Gastrocnemius medialis (tissue), 4 donors: Measurements from ENCODE around the gene PROZ. TPM values are rescaled to one million over a fixed set of nuclear protein-coding genes. Genes with fewer than 3 reads are reported as not detected.
A peak's percentile ranks its signal among the peaks of the same experiment; 100 is the strongest.

Experiments
- ATAC-seq, 2 donors: fragments of 150-250 bp; one replicate each; pipeline ENCODE4 v1.9.1; 2016
- DNase-seq, 2 donors: peaks; one replicate each; pipeline ENCODE4 v3.0.0-alpha.2; 2019
- H3K27ac ChIP-seq, 4 donors: fragments of 200-600 bp; sonication (generic); 1 replicate in 1 of 4; 2 replicates in 3 of 4; pipeline ENCODE4 v1.5.1; 2016 to 2018; ENCODE audit warnings: mild to moderate bottlenecking in 2 of 4, moderate library complexity in 1 of 4
- H3K27me3 ChIP-seq, 3 donors: fragments of 200-600 bp; sonication (generic) in 2 of 3; 1 replicate in 1 of 3; 2 replicates in 2 of 3; pipeline versions ENCODE4 v1.5.1 to v1.6.0; 2016 to 2019; ENCODE audit warnings: mild to moderate bottlenecking in 1 of 3, moderate library complexity in 1 of 3
- H3K36me3 ChIP-seq, 2 donors: fragments of 200-600 bp; sonication (generic) in 1 of 2; one replicate each; pipeline ENCODE4 v1.5.1; 2017 to 2018
- H3K4me1 ChIP-seq, 2 donors: fragments of 200-600 bp; sonication (generic) in 1 of 2; one replicate each; pipeline ENCODE4 v1.5.1; 2016 to 2017; ENCODE audit warnings: mild to moderate bottlenecking in 2 of 2
- H3K4me3 ChIP-seq, 4 donors: fragments of 200-600 bp; sonication (generic) in 3 of 4; 1 replicate in 1 of 4; 2 replicates in 3 of 4; pipeline ENCODE4 v1.5.1; 2016 to 2019; ENCODE audit warnings: mild to moderate bottlenecking in 2 of 4
- H3K9me3 ChIP-seq, 3 donors: fragments of 200-600 bp; sonication (generic) in 2 of 3; 1 replicate in 1 of 3; 2 replicates in 2 of 3; pipeline ENCODE4 v1.5.1; 2016 to 2019
- POLR2A ChIP-seq, 2 donors: fragments of 450-650 bp; IDR thresholded peaks; one replicate each; pipeline ENCODE4 v1.6.1; 2017; ENCODE audit warnings: antibody characterized with exemption in 2 of 2, mild to moderate bottlenecking in 2 of 2, moderate library complexity in 2 of 2
- in situ Hi-C, 4 donors: fragments of 200-750 bp; cut with MboI; loops; one replicate each; pipeline versions ENCODE4 v1.15.0 to v1.8.0; 2017; ENCODE audit warnings: low sequenced_read_pairs in 4 of 4
- intact Hi-C: fragments of 100-400 bp; cut with DNase I; formaldehyde crosslinking; loops from one replicate; pipeline ENCODE4 v1.15.1; 2023; ENCODE audit warnings: low total_unique reads
- total RNA-seq, 4 donors: library from RNA; depleted of rRNA; stranded (reverse); fragments of >200 nt; gene quantifications; one replicate each; pipeline versions ENCODE4 v1.1.0 to v1.2.3, GENCODE V29; 2016
- TF ChIP-seq, protein P1 (sequence below), 5 experiments: fragments of 450-650 bp in 3 of 5; fragments of 200-600 bp in 2 of 5; sonication (generic) in 2 of 5; IDR thresholded peaks in 4 of 5; conservative IDR thresholded peaks in 1 of 5; 1 replicate in 4 of 5; 2 replicates in 1 of 5; pipeline ENCODE4 v1.5.1; 2016 to 2019; ENCODE audit warnings: antibody characterized with exemption in 5 of 5, mild to moderate bottlenecking in 3 of 5, moderate library complexity in 3 of 5

The PROZ gene
- total RNA-seq, 4 donors from 2014 or later = not detected

DNA sequence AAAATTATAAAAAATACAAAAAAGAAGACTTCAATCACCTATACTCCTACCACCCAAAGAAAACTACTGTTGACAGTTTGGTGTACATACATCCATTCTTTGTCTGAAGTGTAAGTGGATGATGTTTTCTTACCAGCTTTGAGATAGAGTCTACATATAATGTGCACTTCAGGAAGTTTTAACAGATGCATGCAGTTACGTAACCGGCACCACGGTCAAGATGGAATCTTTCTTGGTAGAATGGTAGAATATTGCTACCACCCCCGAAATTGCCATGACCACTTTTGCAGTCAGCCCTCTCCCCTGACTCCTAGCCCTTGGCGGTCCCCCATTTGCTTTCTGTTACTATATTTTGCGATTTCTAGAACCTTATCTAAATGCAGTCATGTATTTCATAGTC is 52.4 kb downstream of the PROZ start:
- TF ChIP-seq, protein P1, sequence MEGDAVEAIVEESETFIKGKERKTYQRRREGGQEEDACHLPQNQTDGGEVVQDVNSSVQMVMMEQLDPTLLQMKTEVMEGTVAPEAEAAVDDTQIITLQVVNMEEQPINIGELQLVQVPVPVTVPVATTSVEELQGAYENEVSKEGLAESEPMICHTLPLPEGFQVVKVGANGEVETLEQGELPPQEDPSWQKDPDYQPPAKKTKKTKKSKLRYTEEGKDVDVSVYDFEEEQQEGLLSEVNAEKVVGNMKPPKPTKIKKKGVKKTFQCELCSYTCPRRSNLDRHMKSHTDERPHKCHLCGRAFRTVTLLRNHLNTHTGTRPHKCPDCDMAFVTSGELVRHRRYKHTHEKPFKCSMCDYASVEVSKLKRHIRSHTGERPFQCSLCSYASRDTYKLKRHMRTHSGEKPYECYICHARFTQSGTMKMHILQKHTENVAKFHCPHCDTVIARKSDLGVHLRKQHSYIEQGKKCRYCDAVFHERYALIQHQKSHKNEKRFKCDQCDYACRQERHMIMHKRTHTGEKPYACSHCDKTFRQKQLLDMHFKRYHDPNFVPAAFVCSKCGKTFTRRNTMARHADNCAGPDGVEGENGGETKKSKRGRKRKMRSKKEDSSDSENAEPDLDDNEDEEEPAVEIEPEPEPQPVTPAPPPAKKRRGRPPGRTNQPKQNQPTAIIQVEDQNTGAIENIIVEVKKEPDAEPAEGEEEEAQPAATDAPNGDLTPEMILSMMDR (IDR thresholded peaks at IDR 0.05 in 4 of 5, conservative IDR thresholded peaks at IDR 0.05 in 1 of 5) = no peak
- no peak for TF ChIP-seq POLR2A (IDR thresholded peaks at IDR 0.05)
- intact Hi-C loops = loop anchor here (2.0 kb wide), 1 partner anchor 280 kb away; the partner anchor contains the start of gene DCUN1D2
- H3K36me3 ChIP-seq = peaks cover 0 to 10% of the 10 kb centered on the region in 2 donors
- peak overlapping the region; percentile 69 to 92 (median 81) for H3K4me3 ChIP-seq
- DNase-seq (no peak), ATAC-seq (no peak)
- H3K27ac ChIP-seq = peak overlapping the region; percentile 94 to 100 (median 100)
- H3K27me3 ChIP-seq = no peaks in the 10 kb centered on the region
- H3K9me3 ChIP-seq = no peaks in the 10 kb centered on the region
- peaks cover 77% of the 10 kb centered on the region in 2 donors for H3K4me1 ChIP-seq
- in situ Hi-C loops = loop anchor here in 1 of 4 donors (10.0 kb wide), 1 partner anchor 84 kb away; the partner anchor contains the start of gene LAMP1

- ATAC-seq (no peak), DNase-seq (no peak)
- peak overlapping the region in 3 of 4 donors; percentile 94 to 100 (median 100) for H3K27ac ChIP-seq
- H3K4me1 ChIP-seq = peaks cover 76 to 77% of the 10 kb centered on the region in 2 donors
- TF ChIP-seq POLR2A (IDR thresholded peaks at IDR 0.05) = no peak
- TF ChIP-seq, protein P1 (IDR thresholded peaks at IDR 0.05 in 4 of 5, conservative IDR thresholded peaks at IDR 0.05 in 1 of 5) = no peak
- peaks cover 0 to 10% of the 10 kb centered on the region in 2 donors for H3K36me3 ChIP-seq
- intact Hi-C loops = loop anchor here (2.0 kb wide), 1 partner anchor 279 kb away; the partner anchor contains the start of gene DCUN1D2
- H3K9me3 ChIP-seq = no peaks in the 10 kb centered on the region
- in situ Hi-C loops = loop anchor here in 1 of 4 donors (10.0 kb wide), 1 partner anchor 83 kb away; the partner anchor contains the start of gene LAMP1
- no peaks in the 10 kb centered on the region for H3K27me3 ChIP-seq
- no peak overlapping the region for H3K4me3 ChIP-seq
Observed at GRCh38 chr13:113211774-113212173, 53.3 kb downstream of the PROZ start.

- H3K4me1 ChIP-seq = peaks cover 83 to 94% of the 10 kb centered on the region in 2 donors
- intact Hi-C loops = loop anchor here (1.0 kb wide), 1 partner anchor 81 kb away; the partner anchor contains the start of gene LAMP1
Observed at GRCh38 chr13:113216254-113217048, 58.0 kb downstream of the PROZ start.

GRCh38 chr13:113218586-113218985 is 60.1 kb downstream of the PROZ start:
- TF ChIP-seq POLR2A (IDR thresholded peaks at IDR 0.05) = no peak
- peak overlapping the region; percentile 92 to 100 (median 97) for H3K27ac ChIP-seq
- H3K9me3 ChIP-seq = no peaks in the 10 kb centered on the region
- intact Hi-C loops = no loop called here
- no peak for ATAC-seq
- H3K4me1 ChIP-seq = peaks cover 61 to 73% of the 10 kb centered on the region in 2 donors
- no peak for DNase-seq
- H3K27me3 ChIP-seq = no peaks in the 10 kb centered on the region
- peaks cover 0 to 10% of the 10 kb centered on the region in 2 donors for H3K36me3 ChIP-seq
- no peak overlapping the region for H3K4me3 ChIP-seq
- in situ Hi-C loops = loop anchor here in 1 of 4 donors (10.0 kb wide), 1 partner anchor 76 kb away; the partner anchor contains the start of gene LAMP1

More at GRCh38 chr13:113216254-113217048, 58.0 kb downstream of the PROZ start:
- peak in 1 of 2 donors; percentile 60 for TF ChIP-seq POLR2A (IDR thresholded peaks at IDR 0.05)
- TF ChIP-seq, protein P1 (IDR thresholded peaks at IDR 0.05 in 4 of 5, conservative IDR thresholded peaks at IDR 0.05 in 1 of 5) = no peak
- peak overlapping the region in 3 of 4 donors; percentile 12 to 21 (median 12) for H3K4me3 ChIP-seq
- H3K9me3 ChIP-seq = no peaks in the 10 kb centered on the region
- H3K27me3 ChIP-seq = no peaks in the 10 kb centered on the region
- H3K27ac ChIP-seq = peak overlapping the region; percentile 92 to 100 (median 97)
- in situ Hi-C loops = loop anchor here in 1 of 4 donors (10.0 kb wide), 1 partner anchor 78 kb away; the partner anchor contains the start of gene LAMP1
- peak; percentile 78 to 92 for DNase-seq
- peaks cover 0 to 13% of the 10 kb centered on the region in 2 donors for H3K36me3 ChIP-seq
- ATAC-seq = peak; percentile 95 to 96
